RPMI7951 (cell line): ENCODE measurements around the gene CACNA1S. TPM values are rescaled to one million over a fixed set of nuclear protein-coding genes. Genes with fewer than 3 reads are reported as not detected.

Experiments
- DNase-seq: peaks from one replicate; pipeline ENCODE4 v3.0.0-alpha.2; 2012; ENCODE audit warnings: low read depth
- total RNA-seq: library from RNA; depleted of rRNA; stranded (reverse); fragments of >200 nt; shearing (Covaris generic); gene quantifications from 2 replicates; pipeline ENCODE4 v1.2.3, GENCODE V29; 2014

CACNA1S gene
- total RNA-seq, 1 experiment from 2014 or later = not detected

DNA sequence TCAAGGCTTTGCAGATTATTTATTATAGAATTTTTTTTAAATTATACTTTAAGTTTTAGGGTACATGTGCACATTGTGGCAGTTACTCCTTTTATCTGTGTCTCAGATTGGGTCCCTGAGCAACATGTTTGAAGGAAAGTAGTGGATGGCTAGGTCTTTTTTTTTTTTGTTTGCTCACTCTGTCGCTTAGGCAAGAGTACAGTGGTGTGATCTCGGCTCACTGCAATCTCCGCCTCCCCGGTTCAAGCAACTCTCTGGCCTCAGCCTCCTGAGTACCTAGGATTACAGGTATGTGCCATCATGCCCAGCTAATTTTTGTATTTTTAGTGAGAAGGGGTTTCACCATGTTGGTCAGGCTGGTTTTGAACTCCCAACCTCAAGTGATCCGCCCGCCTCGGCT lies 49.1 kb downstream of the CACNA1S start:
- DNase-seq = no peak

DNA sequence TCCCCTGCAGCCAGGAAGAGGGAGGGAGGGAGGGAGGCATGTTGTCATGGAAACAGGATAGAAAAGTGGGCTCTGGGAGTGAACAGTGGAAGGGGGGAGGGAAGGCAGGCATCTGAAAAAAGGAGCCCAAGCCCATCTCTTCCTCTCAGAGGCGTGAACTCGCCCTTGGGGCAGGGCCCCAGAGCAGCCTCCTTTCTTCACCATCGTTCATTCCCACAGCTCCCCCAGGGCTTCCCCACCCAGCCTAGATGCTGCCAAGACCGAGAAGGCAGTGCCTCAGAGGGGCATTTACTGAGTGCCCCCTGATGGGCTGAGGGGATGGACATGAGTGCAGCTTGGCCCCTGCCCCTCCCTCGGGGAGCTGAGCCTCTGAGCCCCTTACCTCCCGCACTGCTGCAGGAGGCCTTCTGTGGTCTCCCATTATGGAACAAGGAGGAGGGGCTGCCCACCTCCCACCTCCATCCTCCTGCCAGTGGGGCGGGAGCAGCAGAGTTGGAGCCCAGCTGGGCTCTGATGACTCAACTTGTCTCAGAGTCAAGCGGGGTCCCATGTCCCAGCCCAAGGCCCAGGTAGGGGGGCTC lies 49.6 kb downstream of the CACNA1S start:
- no peak for DNase-seq

DNA sequence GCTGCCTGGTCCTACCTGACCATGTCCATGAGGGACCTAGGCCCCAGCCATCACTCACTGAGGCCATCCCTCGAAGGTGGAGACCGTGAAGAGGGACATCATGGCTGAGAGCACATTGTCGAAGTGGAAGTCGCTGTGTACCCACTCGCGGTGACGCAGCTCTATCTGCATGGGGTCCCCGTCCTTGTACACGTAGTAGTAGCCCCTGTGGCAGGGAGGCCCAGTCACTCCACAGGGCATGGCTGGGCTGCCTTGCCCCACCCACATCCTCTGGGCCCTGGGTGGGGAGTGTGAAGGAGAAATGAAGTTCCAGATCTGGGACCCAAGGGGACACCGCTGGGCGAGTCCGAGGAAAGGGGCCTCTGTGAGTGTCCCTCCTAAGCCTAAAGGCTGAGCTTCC lies 50.3 kb downstream of the CACNA1S start:
- no peak for DNase-seq

DNA sequence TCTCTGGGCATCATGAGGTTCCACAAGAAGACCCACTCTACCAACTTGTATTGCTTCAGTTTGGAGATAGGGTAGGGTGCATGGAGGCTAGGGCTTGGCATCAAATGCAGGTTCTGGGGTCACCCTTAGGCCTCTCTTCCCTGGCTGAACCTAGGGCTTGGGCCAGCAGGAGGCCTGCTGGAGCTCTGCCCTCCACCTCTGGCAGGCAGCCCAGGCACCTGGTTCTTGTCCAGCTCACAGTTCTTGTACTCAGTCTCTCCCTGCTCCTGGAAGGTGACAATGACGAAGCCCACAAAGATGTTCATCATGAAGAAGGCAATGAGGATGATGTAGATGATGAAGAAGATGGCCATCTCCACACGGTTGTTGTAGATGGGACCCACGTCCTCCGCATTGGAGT lies 51.2 kb downstream of the CACNA1S start:
- no peak for DNase-seq

DNA sequence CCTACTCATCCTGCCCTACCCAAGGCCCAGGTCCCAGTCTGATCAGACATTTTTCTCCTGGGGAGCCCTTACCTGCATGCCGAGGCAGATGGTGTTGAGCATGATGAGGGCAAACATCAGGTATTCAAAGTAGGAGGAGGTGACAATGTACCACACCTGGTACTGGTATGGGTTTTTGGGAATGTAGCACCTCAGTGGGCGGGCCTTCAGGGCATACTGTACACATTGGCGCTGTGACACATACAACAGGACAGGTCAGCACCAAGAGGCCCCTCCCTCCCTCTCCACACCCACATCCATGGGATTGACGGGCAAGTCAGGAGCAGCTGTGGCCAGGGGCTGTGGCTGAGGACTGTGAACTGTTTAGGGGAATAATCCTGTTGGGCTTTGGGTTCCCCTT lies 51.6 kb downstream of the CACNA1S start:
- no peak for DNase-seq

DNA sequence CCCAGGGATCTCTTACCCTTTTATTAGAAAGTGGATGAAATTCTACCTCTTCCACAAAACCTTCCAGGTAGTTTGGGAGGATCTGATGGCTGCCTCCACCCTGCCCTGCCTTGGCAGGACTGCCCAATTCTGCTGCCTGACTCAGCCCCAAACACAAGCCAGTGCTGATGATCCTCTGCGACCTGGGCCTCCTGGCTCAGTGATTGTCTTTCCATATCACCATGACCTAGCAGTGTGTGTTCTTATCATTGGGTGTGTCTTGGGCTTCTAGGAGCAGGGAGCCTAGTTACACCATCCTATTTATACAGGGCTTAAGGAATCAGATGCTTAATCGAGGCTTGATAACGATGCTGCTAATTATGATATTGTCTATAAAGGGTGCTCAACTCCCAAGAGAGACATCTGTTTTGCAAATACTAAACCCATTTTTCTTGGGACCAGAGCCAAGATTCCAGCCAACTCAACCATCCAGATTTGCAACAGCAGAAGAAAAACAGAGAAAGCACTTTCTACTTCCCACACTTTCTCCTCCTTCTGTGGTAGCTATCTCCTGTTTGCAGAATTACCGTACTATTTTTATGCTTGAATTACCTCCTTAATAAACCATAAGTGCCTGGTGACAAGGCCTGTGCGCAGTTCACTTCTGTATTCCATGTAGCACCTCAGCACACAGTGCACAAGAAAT lies 52.2 kb downstream of the CACNA1S start:
- DNase-seq = no peak

DNA sequence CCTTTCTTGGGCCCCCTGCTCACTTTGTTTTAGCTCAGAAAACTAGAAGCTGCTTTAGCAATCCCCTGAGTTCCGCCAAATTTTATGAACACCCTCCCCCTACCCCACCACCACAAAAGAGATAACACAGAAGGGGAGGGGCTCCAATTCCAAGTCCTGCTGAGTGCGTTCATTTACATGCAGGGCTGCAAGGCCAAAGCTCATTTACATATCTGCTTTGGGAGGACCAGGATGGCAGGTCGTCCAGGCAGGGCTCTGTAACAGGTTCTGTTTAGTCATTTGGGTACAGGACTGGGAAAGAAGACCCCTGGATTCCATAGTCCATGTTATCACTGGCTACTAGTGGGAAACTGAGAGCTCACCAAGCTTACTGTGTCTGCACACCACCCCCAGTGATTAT lies 52.8 kb downstream of the CACNA1S start:
- no peak for DNase-seq

DNA sequence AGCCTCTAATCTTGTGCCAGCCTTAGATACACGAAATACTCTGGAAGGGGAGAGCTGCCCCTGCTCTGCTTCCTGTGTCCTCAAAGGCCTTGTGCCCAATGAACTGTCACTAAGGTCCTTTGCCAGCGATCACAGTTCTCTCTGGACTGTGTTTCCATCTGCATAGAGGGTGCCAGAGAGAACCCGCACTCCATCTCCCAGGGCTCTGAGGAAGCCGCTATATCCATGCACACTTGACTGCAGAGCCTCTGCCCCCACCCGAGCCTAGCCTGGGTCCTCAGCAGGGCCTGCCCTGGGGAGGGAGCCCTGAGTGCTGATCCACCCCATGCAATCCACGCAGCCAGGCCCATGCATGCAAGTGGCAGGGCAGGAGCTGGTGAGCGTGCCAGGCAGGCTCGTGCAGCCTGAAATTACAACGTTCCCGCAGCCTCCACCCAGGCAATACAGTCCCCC lies 58.1 kb downstream of the CACNA1S start:
- DNase-seq = no peak

DNA sequence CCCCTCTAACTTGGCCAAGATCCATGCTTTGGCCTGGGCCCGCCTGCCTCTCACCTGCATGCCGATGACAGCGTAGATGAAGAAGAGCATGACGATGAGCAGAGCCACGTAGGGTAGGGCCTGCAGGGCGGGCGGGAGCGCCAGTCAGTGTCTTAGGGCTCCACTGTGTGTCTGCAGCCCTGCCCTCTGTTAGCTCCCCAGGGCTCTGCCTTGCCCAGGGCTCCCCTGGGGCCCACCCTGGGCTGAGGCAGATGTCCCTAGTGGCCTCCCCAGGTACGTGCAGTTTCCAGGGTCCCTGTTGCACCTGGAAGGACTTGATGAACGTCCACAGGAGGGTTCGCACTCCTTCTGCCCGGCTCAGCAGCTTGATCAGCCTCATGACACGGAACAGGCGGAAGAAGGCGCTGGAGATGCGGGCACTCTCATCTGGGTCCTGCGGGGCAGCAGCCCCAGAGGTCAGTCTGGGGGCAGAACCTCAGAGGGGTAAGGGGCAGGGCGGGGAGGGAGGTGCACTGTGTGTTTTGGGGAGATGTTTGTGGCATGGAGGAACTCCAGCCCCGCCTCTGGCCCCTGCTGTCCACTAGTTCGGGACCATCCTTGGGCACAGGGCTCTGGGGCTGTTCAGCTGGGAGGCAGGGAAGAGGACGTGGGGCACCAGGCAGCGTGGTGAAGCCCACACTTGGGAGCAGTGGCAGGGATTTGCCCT lies 58.9 kb downstream of the CACNA1S start:
- DNase-seq = no peak

DNA sequence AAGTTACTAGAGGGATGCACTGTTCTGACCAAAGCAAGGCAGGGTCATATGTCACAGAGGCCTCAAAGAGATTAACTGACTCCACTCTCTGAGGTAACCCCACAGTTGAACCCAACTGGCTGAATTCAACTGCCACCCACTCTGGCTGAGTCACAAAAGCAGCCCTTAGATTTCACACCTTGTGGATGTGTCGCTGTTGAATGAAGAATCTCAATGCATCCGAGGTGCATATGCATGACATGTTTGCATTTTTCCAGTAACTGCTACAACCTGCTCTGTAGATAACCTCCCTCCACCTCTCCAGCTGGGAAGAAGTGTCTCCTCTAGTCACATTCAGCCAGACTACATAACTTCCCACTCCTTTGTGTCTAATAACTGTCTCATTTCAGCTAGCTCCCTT lies 60.8 kb downstream of the CACNA1S start:
- DNase-seq = no peak

DNA sequence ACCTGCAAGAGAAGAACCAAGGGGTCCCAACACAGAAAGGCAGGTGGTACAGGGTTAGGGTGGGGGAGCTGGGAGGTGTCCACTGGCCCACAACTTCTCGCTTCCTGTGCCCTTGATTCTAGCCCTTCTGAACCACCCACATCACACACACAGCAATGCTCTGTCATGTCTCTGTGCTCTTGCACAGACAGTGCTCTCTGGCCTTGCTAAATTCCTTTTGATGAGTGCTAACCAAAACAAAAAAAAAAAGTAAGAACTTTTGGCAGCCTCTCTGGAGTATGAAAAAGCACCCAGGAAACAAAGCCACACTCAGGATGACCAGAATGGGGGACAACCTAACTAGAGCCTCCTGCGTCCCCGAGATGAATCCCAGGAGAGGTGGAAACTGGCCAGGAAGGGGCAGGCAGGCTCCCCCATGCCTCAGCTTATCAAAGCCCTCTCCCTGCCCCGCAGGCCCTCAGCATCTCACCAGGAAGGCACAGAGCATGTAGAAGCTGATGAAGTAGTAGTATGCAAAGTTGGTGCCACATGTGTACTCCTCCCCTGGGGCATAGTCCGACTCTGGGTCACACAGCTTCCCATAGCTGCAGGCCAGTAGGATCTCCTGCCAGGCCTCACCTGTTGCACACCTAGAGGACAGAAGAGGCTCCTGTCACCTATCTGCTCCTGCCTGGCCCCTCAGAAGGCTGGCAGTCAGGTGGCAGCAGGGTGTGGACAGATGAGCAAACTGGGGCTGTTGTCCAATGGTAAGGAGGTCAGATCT lies 61.5 kb downstream of the CACNA1S start:
- DNase-seq = no peak

DNA sequence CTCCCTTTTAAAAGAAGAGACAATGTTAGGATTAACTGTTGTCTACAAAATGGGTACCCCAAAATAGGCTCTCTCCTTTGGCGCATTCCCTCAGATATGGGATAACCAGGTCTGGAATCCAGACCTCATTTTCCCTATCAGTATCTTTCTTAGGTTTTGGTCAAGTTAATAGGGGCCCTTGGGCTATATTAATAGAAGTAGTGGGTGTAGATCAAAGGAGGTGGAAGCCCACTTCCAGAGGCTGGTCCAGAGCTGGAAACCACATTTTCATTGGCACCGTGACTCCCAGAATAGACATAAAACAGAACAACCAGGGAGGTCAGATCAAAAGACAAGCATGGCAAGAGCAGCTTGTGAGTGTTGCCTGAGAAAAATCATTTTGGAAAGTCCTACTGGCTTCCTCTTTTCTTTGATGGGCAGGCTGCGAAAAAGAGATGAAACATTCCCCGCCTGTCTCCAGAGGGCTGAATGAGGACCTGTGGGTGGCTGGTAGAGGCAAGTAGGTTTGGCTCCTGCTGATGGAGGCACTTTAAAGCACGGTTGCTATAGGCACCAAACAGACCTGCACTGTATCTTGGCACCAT lies 62.9 kb downstream of the CACNA1S start:
- DNase-seq = no peak

DNA sequence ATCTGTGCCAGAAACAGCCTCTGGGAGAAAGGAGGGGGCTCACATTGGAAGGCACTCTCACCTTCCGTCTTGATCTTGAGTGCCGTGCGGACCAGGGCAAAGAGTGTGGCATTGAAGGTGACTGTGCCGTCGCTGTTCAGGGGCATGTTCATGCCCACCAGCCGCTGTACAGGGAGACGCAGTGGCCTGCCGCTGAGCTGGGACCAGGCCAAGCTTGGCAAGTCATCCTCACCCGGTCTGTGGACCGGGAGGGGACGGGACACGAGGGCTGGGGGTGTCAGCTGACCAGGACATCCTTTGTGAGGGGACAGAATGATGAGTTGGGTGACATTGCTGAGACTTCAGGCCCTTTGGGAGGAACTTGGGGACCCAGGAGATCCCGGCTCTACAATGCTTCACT lies 63.7 kb downstream of the CACNA1S start:
- no peak for DNase-seq

DNA sequence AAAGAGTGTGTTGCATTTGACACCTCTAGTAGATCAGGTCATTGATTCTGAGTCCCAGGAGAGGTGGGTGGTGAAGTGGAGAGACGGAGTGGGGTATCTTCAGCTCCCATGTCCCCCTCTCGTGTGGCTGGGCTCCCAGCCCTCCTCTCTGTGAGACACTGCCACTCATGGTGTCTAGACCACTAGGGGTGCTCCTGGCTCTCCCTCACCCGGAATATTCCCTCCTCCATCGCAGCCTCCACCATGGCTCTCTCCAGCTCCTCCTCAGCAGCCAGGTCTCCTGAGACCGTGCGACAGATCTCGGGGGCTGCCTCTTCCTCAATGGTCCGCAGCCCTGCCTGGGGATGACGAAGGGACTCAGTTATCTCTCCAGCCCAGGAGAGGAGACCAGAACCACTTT lies 68.1 kb downstream of the CACNA1S start:
- DNase-seq = no peak

DNA sequence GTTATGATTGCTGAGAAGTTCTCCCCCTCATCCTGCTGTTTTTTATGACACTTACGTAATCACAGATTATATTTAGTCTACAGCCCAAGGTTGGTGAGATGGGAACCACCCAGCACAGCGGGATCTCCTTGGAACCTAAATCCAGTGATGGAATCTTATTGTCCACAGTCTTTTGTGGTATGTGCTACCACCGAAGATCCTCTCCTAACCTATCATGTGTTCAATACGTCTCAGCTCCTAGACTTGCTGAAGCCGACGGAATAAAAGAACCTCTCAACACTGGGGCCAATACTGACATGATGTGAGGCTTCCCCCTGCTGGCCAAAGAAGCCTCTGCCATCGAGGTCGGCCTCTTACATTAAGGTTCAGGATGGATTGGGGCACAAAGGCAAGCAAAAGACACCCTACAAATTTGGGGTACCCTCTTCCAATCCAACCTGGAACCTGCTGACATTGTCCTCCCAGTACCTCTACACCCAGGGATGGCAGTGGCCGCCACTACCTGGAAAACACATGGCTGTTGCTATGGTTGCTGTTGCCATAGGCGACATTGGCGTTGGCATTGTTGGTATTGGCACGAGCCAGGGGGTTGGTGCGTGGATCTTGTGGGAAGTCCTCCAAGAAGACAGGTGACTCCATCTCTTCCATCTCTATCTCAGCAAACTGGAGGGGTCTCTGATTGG lies 69.3 kb downstream of the CACNA1S start:
- peak; percentile 60 for DNase-seq

DNA sequence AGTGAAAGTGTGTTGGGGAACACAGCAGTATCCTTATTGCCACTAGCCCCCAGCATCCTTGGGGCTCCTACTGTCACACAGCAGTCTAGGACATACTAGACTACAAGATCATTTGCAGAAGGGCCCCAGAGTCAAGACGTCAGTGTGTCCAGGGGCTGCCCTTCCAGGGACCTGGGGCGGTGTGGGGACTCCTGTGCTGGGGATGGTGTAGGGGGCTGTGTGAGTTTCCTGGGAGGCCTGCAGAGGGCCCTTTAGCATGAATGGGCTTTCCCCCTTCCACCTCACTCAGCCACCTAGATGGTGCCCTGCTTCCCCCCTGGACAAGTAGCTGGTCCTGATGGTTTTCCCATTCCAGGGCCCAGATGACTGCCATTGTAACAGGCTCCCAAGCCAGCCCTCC lies 71.2 kb downstream of the CACNA1S start:
- no peak for DNase-seq

DNA sequence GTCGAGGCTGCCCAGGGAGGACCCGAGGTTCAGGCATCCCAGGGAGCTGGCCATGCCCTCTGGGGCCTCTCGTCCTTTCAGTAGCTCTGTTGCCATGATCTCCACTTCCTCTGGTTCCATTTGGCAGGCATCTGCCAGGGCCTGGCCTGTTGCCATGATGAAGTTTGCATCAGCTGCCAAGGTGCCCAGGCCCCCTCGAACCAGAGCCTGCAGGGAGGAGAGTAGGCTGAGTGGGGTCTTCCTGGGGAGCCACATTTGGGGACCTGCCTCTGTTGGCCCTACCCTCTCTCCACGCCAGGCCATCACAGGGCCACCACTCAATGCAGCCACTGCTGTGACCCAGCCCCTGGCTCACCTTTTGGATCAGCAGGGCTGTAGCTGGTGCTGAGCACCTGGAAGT lies 72.3 kb downstream of the CACNA1S start:
- DNase-seq = no peak

DNA sequence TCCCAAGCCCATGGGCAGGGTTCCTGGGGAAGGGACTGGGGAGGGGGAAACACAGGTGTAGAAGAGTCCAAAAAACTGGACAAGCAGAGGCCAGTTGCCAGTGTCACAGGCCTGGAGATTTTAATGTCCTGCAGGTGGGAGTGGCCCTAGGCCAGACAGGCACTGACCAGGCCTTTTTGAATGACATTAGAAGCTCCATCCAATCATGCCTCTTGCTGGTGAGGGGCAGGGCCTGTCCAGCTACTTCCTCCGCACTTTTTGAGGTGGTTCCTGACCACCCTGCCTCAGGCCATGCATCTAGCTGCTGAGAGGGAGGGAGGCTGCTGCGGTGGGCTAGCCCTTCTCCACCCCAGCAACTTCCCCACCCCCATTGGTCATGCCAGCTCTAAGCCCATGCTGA lies 72.8 kb downstream of the CACNA1S start:
- DNase-seq = no peak

DNA sequence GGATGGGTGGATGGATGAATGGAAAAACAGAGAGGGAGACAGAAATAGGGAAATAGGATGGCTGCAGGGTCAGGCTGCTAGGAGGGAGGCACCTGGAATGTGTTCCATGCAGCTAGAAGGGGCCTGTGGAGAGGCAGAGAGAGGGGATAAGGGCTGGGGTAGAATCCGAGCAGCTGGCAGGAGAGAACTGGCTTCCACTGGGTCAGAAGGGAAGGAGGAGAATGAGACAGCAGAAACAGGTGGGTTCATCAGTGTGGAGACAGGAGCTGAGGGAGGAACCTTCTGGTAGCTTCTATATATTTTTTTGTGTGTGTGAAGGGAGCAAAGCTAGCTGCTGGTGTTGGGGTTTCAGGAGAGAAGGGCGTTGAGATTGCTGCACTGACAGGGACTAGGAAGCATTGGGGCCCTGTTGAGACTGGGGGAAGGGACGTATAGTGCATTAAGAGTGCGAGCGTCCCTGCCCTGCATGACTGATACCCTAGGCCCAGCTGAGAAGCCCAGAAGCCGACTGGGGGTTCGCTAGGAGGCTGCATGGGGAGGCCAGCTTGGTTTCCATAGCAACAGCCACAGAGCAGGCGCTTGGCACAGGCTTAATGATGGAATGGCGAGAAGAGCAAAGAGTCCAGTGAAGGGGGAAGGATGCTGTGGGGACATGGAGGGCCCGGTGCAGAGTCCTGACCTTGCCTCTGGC lies 73.9 kb downstream of the CACNA1S start:
- no peak for DNase-seq

DNA sequence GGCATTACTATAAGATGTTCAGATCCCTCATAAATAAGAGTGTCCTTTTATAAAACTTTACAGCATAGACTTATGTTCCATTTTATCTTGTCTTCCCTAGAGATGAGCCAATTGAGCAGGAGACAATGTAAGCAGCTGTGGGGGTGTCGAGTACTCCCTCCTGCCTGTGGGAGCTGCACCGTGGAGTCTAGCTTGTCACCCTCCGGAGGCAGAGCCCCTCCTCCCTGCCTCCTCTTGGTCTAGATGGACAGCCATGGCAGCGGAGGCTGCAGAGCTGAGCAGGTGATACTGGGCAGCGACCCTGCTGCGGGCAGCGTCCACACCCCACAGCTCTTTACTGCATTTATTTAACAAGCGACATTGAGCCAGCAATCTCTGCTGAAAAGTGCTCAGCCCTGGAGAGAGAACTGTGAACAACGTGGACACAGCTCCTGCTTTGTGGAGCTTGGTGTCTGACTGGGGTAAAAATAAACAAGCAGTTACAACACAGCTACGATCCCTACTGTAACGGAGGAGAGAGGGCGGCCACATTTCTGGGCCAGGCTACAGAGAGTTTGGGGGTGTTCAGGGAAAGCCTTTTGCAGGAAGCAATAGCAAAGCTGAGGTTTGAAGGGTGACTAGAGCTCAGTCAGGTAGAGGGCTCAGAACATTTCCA lies 75.9 kb downstream of the CACNA1S start:
- no peak for DNase-seq
